M059J (cell line): ENCODE measurements around the gene TIGIT. TPM values are rescaled to one million over a fixed set of nuclear protein-coding genes. Genes with fewer than 3 reads are reported as not detected.
"Not testable (repeated sequence)": the region's sequence is repeated elsewhere in the genome, so short reads cannot be mapped to it uniquely, and the experiment has no call there.

Experiments used
- DNase-seq: peaks from one replicate; pipeline ENCODE4 v3.0.0-alpha.2; 2012; ENCODE audit warnings: low read depth
- total RNA-seq: library from RNA; depleted of rRNA; stranded (reverse); fragments of >200 nt; shearing (Covaris generic); gene quantifications from 2 replicates; pipeline ENCODE4 v1.2.3, GENCODE V29; 2014; rRNA removed

TIGIT gene
- total RNA-seq, result not detected in 2 replicates

DNA sequence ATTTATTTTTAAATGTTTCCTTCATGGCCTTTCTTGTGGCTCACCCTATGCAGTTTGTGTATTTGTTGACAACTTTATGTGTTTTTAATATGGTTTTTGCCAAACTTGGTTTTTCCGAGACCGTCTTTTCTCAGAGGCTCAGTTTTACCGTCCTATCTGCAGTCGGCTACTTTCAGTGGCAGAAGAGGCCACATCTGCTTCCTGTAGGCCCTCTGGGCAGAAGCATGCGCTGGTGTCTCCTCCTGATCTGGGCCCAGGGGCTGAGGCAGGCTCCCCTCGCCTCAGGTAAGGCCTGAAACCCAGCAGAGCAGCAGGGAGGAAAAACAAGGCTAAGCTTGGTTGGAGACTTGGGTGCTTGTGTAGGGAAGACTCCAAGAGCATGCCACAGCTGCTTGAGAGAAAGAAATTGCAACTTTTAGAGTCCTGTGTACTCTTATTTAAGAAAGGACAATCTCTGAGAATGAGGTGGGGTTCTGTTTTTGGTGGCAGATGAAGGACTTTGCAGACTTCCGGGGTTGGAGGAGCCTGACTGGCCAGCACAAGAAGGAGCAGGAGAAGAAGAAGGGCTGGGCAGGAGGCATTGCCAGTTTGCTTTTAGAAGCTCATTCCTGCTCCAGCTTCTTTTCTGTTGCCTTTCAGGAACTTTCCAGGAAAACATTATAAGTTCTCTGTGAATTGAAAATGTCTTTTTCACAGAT, at the start of gene TIGIT:
TSS of gene TIGIT (plus strand) at position 191 of the 698 bp plus-strand sequence. CDS start at position 225, 34 bp downstream.
- no peak for DNase-seq

DNA sequence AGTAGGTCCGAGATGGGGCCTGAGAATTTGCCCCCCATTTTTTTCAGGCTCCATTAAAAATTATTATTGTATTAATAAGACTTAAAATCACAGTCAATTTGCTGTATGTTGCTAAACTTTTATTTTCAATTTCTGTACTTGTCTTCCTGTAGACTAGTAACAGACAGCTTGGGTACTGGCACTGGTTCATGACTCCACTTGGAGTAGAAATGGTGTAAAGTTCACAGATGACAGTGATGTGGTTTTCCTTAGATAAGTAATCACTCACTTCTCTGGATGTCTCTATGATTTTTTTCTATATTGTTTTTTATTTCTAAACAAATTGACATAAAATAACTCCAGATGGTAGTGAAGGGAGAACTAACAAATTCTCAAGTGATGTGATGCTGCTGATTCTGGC, 40.9 kb upstream of the TIGIT start:
- DNase-seq, result no peak

DNA sequence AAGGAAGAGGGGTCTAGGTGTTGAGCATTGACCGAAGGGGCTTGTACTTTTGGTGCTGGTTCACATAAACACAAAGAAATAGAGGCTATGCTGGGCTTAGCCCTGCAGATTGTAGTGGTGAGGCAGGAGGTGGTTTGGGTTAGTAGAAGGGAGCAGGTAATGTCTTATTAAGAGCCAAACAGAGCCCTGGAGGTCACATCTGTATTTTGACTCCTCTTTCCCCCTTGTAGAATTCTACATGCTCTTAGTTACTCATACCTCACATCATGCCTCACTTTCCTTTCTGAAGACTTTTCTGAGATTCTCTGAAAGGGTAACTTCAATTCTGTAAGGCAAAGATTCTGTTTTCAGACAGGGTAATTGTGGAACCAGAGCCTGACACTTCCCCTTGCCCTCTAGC, 40.3 kb upstream of the TIGIT start:
- no peak for DNase-seq

DNA sequence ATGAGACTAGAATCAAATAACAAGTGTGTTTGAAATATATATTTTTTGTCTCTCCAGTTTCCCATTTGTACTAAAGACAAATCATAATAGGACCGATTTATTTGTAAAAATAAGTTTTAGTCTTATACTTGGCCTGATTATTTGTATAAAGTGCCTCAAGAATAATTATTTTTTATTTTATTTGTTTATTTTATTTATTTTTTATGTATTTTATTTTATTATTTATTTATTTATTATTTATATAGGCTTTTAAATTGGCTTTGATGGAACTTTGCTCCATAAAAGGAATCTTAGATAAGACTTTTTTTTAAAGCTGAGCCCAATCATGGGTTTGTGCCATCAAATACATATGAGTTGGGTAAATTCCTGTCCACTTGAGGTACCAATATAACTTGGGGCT, 34.3 kb upstream of the TIGIT start:
- no peak for DNase-seq

DNA sequence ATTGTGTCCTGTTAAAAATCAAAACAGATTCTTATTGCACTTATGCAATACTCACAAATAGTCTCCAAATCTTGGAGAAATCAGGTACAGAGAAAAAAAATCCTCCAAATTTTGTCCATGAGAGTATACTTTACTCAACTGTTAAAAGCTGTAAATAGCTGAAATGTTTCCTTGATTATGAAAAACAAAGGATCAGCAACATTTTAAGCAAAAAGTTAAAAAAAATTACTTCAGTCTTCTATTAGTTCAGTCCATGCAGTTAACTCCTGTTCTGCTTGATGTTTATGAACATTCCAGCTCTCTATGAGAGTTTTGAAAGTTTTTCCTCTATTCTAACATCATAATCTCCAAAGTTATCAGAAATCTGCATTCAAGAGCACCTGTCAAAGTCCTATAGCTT, 33.7 kb upstream of the TIGIT start:
- no peak for DNase-seq

DNA sequence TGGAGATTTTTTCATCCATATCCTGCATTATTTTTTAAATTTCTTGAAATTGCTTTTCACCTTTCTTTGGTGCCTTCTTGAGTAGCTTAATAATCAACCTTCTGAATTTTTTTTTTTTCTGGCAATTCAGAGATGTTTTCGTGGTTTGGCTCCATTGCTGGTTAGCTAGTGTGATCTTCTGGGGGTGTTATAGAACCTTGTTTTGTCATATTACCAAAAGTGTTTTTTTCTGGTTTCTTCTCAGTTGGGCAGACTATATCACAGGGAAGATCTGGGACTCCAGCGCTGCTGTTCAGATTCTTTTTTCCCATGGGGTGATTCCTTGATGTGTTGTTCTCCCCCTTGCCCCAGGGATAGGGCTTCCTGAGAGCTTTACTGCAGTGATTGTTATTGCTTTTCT, 23.8 kb upstream of the TIGIT start:
- DNase-seq, result no peak

- DNase-seq, result no peak
Measured at GRCh38 chr3:114272271-114272670, 21.6 kb upstream of the TIGIT start.

DNA sequence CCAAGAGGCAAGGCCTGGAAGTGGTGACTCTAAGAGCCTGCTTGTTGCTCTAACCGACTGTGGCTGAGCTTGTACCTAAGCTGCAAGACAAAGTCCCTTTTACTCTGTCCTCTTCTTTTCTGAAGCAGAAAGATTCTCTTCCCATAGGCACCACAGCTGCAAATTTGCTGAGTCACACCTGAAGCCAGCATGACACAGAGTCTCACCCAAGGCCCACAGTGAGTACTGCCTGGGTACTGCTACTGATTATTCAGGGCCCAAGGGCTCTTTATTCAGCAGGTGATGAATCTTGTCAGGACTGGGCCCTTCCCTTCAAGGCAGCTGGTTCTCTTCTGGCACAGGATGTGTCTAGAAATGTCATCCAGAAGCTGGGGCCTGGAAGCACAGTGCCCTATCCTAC, 18.9 kb upstream of the TIGIT start:
- DNase-seq, result peak; percentile 38

DNA sequence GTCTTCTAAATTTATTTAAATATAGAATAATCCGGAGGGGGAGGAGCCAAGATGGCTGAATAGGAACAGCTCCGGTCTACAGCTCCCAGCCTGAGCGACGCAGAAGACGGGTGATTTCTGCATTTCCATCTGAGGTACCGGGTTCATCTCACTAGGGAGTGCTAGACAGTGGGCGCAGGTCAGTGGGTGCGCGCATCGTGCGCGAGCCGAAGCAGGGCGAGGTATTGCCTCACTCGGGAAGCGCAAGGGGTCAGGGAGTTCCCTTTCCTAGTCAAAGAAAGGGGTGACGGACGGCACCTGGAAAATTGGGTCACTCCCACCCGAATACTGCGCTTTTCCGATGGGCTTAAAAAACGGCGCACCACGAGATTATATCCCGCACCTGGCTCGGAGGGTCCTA, 17.0 kb upstream of the TIGIT start:
- DNase-seq, result not testable (repeated sequence)

DNA sequence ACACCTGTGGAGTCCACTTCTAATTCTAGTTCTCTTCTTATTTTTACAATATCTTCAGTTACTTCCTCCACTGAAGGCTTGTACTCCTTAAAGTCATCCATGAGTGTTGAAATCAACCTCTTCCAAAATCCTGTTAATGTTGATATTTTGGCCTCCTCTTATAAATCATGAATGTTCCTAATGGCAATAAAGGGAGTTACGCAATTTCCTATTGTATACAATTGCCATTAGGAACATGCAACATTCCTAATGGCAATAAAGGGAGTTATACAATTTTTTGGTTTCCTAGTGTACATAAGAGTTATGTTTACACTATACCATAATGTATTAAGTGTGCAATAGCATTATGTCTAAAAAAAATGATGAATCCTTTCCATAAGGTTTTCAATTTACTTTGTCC, 9.2 kb upstream of the TIGIT start:
- DNase-seq, result no peak

DNA sequence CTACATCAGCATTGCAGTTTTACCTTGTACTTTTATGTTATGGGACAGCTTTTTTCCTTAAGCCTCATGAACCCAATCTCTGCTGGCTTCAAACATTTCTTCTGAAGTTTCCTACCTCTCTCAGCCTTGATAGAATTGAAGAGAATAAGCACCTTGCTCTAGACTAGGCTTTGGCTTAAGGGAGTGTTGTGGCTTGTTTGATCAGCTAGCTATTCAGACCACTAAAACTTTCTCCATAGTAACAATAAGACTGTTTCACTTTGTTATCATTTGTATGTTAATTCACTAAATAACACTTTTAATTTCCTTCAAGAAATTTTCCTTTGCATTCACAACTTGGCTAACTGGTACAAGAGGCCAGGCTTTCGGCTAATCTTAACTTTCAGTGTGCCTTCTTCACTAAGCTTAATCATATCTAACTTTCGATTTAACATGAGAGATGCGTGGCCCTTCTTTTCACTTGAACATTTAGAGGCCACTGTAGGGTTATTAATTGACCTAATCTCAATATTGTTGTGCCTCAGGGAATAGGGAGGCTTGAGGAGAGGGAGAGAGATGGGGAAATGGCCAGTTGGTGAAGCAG, 8.1 kb upstream of the TIGIT start:
- no peak for DNase-seq

- DNase-seq, result no peak
Measured at GRCh38 chr3:114286266-114286665, 7.6 kb upstream of the TIGIT start.

GRCh38 chr3:114290911-114291901, 2.6 kb upstream of the TIGIT start:
- peak; percentile 50 for DNase-seq

DNA sequence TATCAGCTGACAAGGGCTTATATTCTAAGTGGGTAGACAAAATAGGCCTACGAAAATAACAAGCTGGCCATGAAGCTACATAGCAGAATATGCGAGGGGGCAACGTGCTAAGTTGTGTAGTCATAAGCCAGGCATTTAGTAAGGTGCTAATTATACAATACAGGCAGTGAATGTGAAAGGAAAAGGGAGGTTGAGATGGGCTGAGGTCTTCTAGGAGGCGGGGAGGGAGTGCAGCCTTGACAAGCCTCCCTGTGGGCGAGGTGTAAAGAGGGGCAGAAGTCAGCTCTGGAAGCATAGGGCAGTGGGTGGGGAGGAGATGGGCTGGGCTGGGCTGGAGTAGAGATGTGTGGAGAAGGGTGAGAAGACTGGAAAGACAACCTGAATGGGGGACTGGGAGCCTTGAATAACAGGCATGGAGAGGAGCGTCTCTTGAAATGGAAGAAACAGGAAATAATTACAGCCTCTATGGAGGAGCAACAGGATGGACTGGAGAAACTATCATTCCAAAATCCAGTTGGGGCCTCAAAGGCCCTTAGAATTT, 1.2 kb downstream of the TIGIT start:
- DNase-seq, result no peak

DNA sequence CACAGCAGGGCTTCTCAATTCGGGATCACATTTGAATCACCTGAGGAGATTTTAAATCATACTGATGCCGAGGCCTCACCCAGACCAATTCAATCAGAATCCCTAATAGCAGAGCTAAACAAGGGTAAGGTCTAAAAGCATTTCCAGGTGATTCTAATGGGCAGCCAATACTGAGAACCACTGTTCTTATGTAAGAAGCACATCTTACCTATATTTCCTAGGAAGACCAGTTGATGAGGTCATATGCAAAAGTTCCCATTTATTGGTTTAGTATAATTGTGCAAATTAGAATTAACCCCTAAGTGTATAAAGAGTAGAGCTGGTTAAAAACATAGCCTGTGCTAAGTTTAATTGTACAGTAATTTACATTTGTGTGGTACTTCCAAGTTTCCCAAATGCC, 2.1 kb downstream of the TIGIT start:
- DNase-seq, result no peak

DNA sequence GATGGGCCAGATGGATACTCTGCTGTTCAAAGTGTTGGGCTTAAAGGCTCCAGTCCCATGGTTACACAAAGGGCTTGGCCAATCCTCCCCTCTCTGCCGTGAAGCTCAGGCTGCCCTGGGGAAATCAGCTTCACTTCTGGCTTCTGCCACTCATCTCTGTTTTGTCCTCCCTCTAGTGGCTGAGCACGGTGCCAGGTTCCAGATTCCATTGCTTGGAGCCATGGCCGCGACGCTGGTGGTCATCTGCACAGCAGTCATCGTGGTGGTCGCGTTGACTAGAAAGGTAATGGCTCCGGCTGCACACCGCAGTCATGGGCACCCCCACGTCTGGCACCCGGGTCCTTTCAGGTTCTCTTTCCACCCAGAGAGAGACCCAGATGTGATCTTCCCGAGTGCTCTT, 5.6 kb downstream of the TIGIT start:
- DNase-seq, result peak; percentile 55

DNA sequence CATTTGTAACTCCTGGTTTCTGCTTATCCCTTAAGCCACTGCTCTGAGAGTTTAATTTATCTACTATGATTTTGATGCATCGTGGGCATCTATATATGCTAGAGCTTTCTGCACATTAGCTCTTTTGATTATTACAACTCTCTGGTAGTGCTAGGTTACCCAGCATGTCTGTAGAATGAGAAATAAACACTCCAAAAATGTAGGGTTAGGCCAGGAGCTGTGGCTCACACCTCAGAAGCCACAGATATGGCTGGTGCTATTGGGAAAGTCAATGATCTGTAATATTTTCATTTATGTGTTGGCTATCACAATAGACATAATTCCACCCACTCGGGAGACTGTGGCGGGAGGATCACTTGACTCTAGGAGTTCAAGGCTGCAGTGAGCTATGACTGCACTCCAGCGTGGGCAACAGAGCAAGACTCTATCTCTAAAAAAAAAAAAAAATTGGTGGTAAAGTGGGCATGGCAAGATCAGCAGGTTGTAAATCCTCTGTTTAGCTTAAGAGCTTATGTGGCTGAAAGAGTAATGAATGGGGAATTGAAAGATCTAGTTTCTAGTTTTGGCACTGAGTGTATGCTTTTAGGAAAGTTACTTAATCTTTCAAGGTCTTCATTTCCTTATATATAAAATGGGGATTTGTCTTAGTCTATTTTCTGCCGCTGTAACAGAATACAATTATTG, 6.3 kb downstream of the TIGIT start:
- DNase-seq, result no peak

- no peak for DNase-seq
Measured at GRCh38 chr3:114307222-114307830, 13.5 kb downstream of the TIGIT start.

DNA sequence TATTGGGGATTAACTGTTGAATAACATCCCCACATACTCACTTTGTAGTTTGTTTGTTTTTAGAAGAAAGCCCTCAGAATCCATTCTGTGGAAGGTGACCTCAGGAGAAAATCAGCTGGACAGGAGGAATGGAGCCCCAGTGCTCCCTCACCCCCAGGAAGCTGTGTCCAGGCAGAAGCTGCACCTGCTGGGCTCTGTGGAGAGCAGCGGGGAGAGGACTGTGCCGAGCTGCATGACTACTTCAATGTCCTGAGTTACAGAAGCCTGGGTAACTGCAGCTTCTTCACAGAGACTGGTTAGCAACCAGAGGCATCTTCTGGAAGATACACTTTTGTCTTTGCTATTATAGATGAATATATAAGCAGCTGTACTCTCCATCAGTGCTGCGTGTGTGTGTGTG, 14.0 kb downstream of the TIGIT start:
- DNase-seq, result no peak

- DNase-seq, result no peak
Measured at GRCh38 chr3:114308377-114308776, 14.5 kb downstream of the TIGIT start.

DNA sequence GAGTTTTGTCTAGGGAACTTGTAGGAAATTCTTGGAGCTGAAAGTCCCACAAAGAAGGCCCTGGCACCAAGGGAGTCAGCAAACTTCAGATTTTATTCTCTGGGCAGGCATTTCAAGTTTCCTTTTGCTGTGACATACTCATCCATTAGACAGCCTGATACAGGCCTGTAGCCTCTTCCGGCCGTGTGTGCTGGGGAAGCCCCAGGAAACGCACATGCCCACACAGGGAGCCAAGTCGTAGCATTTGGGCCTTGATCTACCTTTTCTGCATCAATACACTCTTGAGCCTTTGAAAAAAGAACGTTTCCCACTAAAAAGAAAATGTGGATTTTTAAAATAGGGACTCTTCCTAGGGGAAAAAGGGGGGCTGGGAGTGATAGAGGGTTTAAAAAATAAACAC, 15.0 kb downstream of the TIGIT start:
- no peak for DNase-seq
